ENCODE data around the gene SOAT1.

GRCh38 chr1:179380299-179380698 is 86.7 kb downstream of the SOAT1 start:
- TF ChIP-seq CTCF (IDR thresholded peaks at IDR 0.05; ENCODE audit: insufficient read depth, low read length, poor library complexity, severe bottlenecking) (no peak), EZH2phosphoT487 (conservative IDR thresholded peaks at IDR 0.05; ENCODE audit: low read length) (no peak)

All from SU-DHL-6 (cell line).